ENCODE measurements around the gene PLIN3.
"Not testable (repeated sequence)": the region's sequence is repeated elsewhere in the genome, so short reads cannot be mapped to it uniquely, and the experiment has no call there.

PLIN3 gene

GRCh38 chr19:4867534-4868285 lies at the start of gene PLIN3:
Gene PLIN3, minus strand, starts transcription at chr19:4867667. Its CDS starts 6,273 bp downstream, at chr19:4861394.
- DNase-seq (ENCODE audit: low read depth): peak; percentile 81

GRCh38 chr19:4916292-4917082 lies 49.0 kb upstream of the PLIN3 start:
- no peak for DNase-seq (ENCODE audit: low read depth)

GRCh38 chr19:4914736-4915501 lies 47.5 kb upstream of the PLIN3 start:
- peak; percentile 67 for DNase-seq (ENCODE audit: low read depth)

- DNase-seq (ENCODE audit: low read depth): no peak
These were observed 46.7 kb upstream of the PLIN3 start for GRCh38 chr19:4913996-4914735.

- peak; percentile 39 for DNase-seq (ENCODE audit: low read depth)
These were observed 44.6 kb upstream of the PLIN3 start for GRCh38 chr19:4911786-4912672.

GRCh38 chr19:4911314-4911713 lies 43.8 kb upstream of the PLIN3 start:
- no peak for DNase-seq (ENCODE audit: low read depth)

GRCh38 chr19:4910594-4911281 lies 43.3 kb upstream of the PLIN3 start:
- no peak for DNase-seq (ENCODE audit: low read depth)

GRCh38 chr19:4909897-4910593 lies 42.6 kb upstream of the PLIN3 start:
- peak; percentile 91 for DNase-seq (ENCODE audit: low read depth)

- no peak for DNase-seq (ENCODE audit: low read depth)
These were observed 41.9 kb upstream of the PLIN3 start, which contains the start of gene UHRF1 for GRCh38 chr19:4909156-4909896. Gene UHRF1, plus strand, starts transcription at chr19:4909501. Its CDS starts 1,385 bp downstream, at chr19:4910886.

- DNase-seq (ENCODE audit: low read depth): no peak
These were observed 41.3 kb upstream of the PLIN3 start for GRCh38 chr19:4908781-4909155.

- no peak for DNase-seq (ENCODE audit: low read depth)
These were observed 40.9 kb upstream of the PLIN3 start for GRCh38 chr19:4908360-4908759.

- DNase-seq (ENCODE audit: low read depth): no peak
These were observed 39.5 kb upstream of the PLIN3 start for GRCh38 chr19:4906963-4907362.

GRCh38 chr19:4904481-4904880 lies 37.0 kb upstream of the PLIN3 start:
- no peak for DNase-seq (ENCODE audit: low read depth)

GRCh38 chr19:4902796-4903195 lies 35.3 kb upstream of the PLIN3 start, which contains the start of gene ARRDC5:
Gene ARRDC5, minus strand, starts transcription at chr19:4902896. Its CDS starts 71 bp downstream, at chr19:4902825.
- no peak for DNase-seq (ENCODE audit: low read depth)

GRCh38 chr19:4900879-4901278 lies 33.4 kb upstream of the PLIN3 start:
- DNase-seq (ENCODE audit: low read depth): not testable (repeated sequence)

- no peak for DNase-seq (ENCODE audit: low read depth)
These were observed 29.7 kb upstream of the PLIN3 start for GRCh38 chr19:4897146-4897545.

- no peak for DNase-seq (ENCODE audit: low read depth)
These were observed 28.9 kb upstream of the PLIN3 start for GRCh38 chr19:4896372-4896771.

GRCh38 chr19:4892962-4893361 lies 25.5 kb upstream of the PLIN3 start:
- not testable (repeated sequence) for DNase-seq (ENCODE audit: low read depth)

- no peak for DNase-seq (ENCODE audit: low read depth)
These were observed 23.6 kb upstream of the PLIN3 start for GRCh38 chr19:4891066-4891465.

Measured in T-helper 22 cell (primary cell).